Measurements from ENCODE around the gene IL15RA. TPM values are rescaled to one million over a fixed set of nuclear protein-coding genes. Genes with fewer than 3 reads are reported as not detected.
A peak's percentile ranks its signal among the peaks of the same experiment; 100 is the strongest.

Gene IL15RA
- total RNA-seq, 1 experiment from 2014 or later, result 1.9 TPM

DNA sequence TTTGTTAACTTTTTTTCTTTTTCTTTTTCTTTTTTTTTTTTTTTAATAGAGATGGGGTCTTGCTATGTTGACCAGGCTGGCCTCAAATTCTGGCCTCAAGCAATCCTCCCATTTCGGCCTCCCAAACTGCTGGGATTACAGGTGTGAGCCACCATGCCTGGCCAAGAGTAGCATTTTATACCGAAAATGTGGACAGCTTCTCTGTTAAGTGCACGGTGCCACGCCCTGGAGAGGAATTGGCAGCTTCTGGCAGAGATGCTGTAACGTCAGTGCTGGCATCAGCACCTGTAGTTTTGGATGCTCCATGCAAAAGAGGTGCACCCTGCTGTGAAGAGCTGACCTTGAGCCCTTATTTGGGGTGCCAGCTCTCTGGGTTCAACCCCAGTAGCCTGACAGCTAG lies 18.2 kb downstream of the IL15RA start:
- DNase-seq (ENCODE audit: low spot score) (no peak), ATAC-seq (no peak)
- no peak overlapping the region for H3K27ac Mint-ChIP-seq
- H3K27me3 Mint-ChIP-seq (ENCODE audit: low read depth), result no peaks in the 10 kb centered on the region
- H3K36me3 Mint-ChIP-seq, result no peaks in the 10 kb centered on the region
- CTCF ChIA-PET, result interaction anchor here (0.5 to 1.5 kb wide), 3 partner anchors 17 to 443 kb away, joined by 3 read pairs; no protein-coding TSS in a partner anchor
- TF ChIP-seq ZNF121 (CRISPR knock-in tag; IDR thresholded peaks at IDR 0.05), result peak; percentile 71; the same call in 1 of the 2 replicates
- TF ChIP-seq NR2C2 (CRISPR knock-in tag; IDR thresholded peaks at IDR 0.05), result no peak
- TF ChIP-seq ZNF396 (CRISPR knock-in tag; IDR thresholded peaks at IDR 0.05; ENCODE audit: borderline replicate concordance), result no peak
- TF ChIP-seq, protein P1, sequence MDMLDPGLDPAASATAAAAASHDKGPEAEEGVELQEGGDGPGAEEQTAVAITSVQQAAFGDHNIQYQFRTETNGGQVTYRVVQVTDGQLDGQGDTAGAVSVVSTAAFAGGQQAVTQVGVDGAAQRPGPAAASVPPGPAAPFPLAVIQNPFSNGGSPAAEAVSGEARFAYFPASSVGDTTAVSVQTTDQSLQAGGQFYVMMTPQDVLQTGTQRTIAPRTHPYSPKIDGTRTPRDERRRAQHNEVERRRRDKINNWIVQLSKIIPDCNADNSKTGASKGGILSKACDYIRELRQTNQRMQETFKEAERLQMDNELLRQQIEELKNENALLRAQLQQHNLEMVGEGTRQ (CRISPR knock-in tag; IDR thresholded peaks at IDR 0.05), result no peak
- no peaks in the 10 kb centered on the region for H3K9me3 Mint-ChIP-seq
- H3K4me1 Mint-ChIP-seq, result peaks cover 9% of the 10 kb centered on the region
- H3K4me3 Mint-ChIP-seq, result no peak overlapping the region
- POLR2A ChIA-PET, result no interaction called here

DNA sequence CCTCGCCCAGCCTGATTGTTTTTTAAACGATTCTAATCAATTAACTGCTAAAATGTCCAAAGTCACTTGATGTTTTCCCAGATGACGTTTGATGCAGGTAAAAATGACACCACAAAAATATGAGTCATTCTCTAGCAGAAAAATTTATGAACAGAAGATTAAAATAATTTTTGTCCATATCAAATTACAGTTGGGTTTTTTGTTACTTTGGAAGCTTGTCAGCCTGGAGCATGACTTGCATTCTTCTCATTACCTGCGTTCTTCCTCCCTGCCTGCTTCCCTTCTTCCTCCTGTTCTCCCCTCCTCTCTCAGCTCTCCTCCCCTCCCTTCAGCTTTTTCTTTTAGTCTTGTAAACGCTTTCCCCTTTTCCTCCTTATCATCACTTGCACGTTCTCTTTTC lies 18.7 kb downstream of the IL15RA start:
- DNase-seq (ENCODE audit: low spot score) (no peak), ATAC-seq (no peak)
- H3K4me1 Mint-ChIP-seq, result peaks cover 9% of the 10 kb centered on the region
- POLR2A ChIA-PET, result no interaction called here
- H3K9me3 Mint-ChIP-seq, result no peaks in the 10 kb centered on the region
- TF ChIP-seq NFE2L1 (CRISPR knock-in tag; IDR thresholded peaks at IDR 0.05) (0 out of 2 replicates have a peak, but pooled peaks have one; percentile 40), CREB1 (CRISPR knock-in tag; IDR thresholded peaks at IDR 0.05) (no peak)
- H3K27ac Mint-ChIP-seq, result no peak overlapping the region
- H3K36me3 Mint-ChIP-seq, result no peaks in the 10 kb centered on the region
- CTCF ChIA-PET, result interaction anchor here (0.5 to 1.5 kb wide), 4 partner anchors 18 to 443 kb away, joined by 3 to 4 read pairs (median 3); no protein-coding TSS in a partner anchor
- H3K4me3 Mint-ChIP-seq, result no peak overlapping the region
- no peaks in the 10 kb centered on the region for H3K27me3 Mint-ChIP-seq (ENCODE audit: low read depth)

DNA sequence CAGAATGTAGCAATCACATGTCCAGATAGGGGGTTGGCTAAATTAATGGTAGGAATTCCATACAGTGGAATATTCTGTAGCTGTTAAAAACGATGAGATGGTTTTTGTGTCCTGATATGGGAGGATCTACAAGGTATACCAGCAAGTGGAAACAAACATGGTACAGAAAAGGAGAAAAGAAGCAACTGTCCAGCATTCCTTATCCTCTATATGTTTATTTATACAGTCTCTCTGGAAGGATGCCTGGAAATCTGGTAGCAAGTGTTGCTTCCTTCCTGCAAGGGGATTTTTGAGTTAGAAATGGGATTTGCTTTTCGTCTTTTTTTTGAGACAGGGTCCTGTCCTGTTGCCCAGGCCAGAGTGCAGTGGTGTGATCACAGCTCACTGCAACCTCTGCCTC lies 19.3 kb downstream of the IL15RA start:
- H3K36me3 Mint-ChIP-seq, result no peaks in the 10 kb centered on the region
- H3K27me3 Mint-ChIP-seq (ENCODE audit: low read depth), result no peaks in the 10 kb centered on the region
- H3K27ac Mint-ChIP-seq, result peak overlapping the region; percentile 41; the same call in 1 of the 2 replicates
- ChIA-PET POLR2A (no interaction called here), CTCF (interaction anchor here (0.8 to 1.5 kb wide), 2 partner anchors 128 to 444 kb away, joined by 3 to 4 read pairs; no protein-coding TSS in a partner anchor)
- no peak for ATAC-seq
- TF ChIP-seq, protein P2, sequence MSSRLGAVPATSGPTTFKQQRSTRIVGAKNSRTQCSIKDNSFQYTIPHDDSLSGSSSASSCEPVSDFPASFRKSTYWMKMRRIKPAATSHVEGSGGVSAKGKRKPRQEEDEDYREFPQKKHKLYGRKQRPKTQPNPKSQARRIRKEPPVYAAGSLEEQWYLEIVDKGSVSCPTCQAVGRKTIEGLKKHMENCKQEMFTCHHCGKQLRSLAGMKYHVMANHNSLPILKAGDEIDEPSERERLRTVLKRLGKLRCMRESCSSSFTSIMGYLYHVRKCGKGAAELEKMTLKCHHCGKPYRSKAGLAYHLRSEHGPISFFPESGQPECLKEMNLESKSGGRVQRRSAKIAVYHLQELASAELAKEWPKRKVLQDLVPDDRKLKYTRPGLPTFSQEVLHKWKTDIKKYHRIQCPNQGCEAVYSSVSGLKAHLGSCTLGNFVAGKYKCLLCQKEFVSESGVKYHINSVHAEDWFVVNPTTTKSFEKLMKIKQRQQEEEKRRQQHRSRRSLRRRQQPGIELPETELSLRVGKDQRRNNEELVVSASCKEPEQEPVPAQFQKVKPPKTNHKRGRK (CRISPR knock-in tag; IDR thresholded peaks at IDR 0.05; ENCODE audit: borderline replicate concordance), result no peak
- TF ChIP-seq ATF1 (CRISPR knock-in tag; IDR thresholded peaks at IDR 0.05) (no peak), ZNF121 (CRISPR knock-in tag; IDR thresholded peaks at IDR 0.05) (no peak)
- peaks cover 13% of the 10 kb centered on the region for H3K4me1 Mint-ChIP-seq
- H3K9me3 Mint-ChIP-seq, result no peaks in the 10 kb centered on the region
- no peak overlapping the region for H3K4me3 Mint-ChIP-seq
- no peak for DNase-seq (ENCODE audit: low spot score)

DNA sequence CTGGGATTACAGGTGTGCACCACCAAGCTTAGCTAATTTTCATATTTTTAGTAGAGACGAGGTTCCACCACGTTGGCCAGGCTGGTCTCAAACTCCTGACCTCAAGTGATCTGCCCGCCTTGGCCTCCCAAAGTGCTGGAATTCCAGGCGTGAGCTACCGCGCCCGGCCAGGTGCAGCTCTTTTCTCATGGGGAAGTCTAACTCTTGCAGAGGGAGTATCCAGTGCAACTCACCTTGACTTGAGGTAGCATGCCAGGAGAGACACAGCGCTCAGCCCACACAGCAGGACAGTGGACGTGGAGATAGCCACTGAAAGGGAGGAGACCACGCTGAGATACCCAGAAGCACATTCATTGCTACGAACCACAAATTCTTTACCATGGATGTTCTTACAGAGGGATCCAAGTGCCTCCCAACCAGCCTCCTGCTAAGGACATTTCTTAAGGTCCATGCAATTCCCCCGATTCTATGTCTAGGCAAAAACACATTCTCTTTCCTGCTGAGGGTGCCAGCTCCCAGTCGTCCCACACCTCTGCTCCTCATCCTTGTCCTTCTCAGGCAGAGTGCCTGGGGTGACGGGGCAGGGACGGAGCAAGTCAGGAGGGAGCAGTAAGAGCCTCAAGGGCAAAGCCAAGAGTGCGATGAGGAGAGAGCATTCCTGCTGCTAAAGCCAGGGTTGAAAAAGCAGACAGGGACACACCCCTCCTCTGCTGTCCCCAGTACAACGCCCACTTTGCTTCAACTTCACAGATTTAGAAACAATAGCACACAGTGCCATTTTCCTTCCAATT lies 21.0 kb downstream of the IL15RA start:
- Mint-ChIP-seq H3K4me3 (no peak overlapping the region), H3K9me3 (no peaks in the 10 kb centered on the region), H3K27ac (no peak overlapping the region), H3K27me3 (ENCODE audit: low read depth) (no peaks in the 10 kb centered on the region), H3K4me1 (peaks cover 15% of the 10 kb centered on the region), H3K36me3 (no peaks in the 10 kb centered on the region)
- TF ChIP-seq ZNF219 (CRISPR knock-in tag; IDR thresholded peaks at IDR 0.05; ENCODE audit: borderline replicate concordance), result no peak
- ATAC-seq, result no peak
- DNase-seq (ENCODE audit: low spot score), result no peak
- CTCF ChIA-PET, result interaction anchor here (1.3 kb wide), 1 partner anchor 445 kb away, joined by 5 read pairs; no protein-coding TSS in a partner anchor
- POLR2A ChIA-PET, result no interaction called here

DNA sequence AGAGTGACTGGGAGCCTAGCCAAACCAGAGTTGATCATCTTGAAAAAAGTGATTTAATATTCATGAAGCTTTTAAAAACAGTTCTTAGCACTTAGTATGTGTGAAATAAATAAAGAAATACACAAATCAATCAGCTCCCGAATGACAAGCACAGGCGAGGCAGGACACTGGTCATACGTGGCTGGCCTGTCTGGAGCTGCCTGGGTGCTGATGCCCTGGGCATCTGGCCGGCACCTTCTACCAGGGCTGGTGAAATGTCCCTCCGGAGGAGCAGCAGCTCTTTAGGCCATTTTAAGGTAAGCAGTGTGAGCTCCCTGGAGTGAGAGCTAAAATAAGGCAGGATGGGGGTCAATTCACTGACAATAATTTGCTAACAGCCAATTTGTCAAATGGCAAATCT lies 23.7 kb downstream of the IL15RA start:
- CTCF ChIA-PET, result interaction anchor here (0.7 to 4.5 kb wide), 3 partner anchors 60 to 448 kb away, joined by 3 to 16 read pairs (median 3); no protein-coding TSS in a partner anchor
- H3K4me3 Mint-ChIP-seq, result no peak overlapping the region
- H3K27me3 Mint-ChIP-seq (ENCODE audit: low read depth), result no peaks in the 10 kb centered on the region
- no peak overlapping the region for H3K27ac Mint-ChIP-seq
- DNase-seq (ENCODE audit: low spot score) (no peak), ATAC-seq (no peak)
- POLR2A ChIA-PET, result no interaction called here
- H3K9me3 Mint-ChIP-seq, result no peaks in the 10 kb centered on the region
- H3K36me3 Mint-ChIP-seq, result no peaks in the 10 kb centered on the region
- peaks cover 14% of the 10 kb centered on the region for H3K4me1 Mint-ChIP-seq
- TF ChIP-seq, protein P3, sequence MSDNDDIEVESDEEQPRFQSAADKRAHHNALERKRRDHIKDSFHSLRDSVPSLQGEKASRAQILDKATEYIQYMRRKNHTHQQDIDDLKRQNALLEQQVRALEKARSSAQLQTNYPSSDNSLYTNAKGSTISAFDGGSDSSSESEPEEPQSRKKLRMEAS (CRISPR knock-in tag; IDR thresholded peaks at IDR 0.05), result no peak
- TF ChIP-seq, protein P4, sequence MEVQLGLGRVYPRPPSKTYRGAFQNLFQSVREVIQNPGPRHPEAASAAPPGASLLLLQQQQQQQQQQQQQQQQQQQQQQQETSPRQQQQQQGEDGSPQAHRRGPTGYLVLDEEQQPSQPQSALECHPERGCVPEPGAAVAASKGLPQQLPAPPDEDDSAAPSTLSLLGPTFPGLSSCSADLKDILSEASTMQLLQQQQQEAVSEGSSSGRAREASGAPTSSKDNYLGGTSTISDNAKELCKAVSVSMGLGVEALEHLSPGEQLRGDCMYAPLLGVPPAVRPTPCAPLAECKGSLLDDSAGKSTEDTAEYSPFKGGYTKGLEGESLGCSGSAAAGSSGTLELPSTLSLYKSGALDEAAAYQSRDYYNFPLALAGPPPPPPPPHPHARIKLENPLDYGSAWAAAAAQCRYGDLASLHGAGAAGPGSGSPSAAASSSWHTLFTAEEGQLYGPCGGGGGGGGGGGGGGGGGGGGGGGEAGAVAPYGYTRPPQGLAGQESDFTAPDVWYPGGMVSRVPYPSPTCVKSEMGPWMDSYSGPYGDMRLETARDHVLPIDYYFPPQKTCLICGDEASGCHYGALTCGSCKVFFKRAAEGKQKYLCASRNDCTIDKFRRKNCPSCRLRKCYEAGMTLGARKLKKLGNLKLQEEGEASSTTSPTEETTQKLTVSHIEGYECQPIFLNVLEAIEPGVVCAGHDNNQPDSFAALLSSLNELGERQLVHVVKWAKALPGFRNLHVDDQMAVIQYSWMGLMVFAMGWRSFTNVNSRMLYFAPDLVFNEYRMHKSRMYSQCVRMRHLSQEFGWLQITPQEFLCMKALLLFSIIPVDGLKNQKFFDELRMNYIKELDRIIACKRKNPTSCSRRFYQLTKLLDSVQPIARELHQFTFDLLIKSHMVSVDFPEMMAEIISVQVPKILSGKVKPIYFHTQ (CRISPR knock-in tag; IDR thresholded peaks at IDR 0.05), result no peak
- no peak for TF ChIP-seq ZBTB21 (CRISPR knock-in tag; IDR thresholded peaks at IDR 0.05; ENCODE audit: borderline replicate concordance)
- TF ChIP-seq, protein P5, sequence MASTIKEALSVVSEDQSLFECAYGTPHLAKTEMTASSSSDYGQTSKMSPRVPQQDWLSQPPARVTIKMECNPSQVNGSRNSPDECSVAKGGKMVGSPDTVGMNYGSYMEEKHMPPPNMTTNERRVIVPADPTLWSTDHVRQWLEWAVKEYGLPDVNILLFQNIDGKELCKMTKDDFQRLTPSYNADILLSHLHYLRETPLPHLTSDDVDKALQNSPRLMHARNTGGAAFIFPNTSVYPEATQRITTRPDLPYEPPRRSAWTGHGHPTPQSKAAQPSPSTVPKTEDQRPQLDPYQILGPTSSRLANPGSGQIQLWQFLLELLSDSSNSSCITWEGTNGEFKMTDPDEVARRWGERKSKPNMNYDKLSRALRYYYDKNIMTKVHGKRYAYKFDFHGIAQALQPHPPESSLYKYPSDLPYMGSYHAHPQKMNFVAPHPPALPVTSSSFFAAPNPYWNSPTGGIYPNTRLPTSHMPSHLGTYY (CRISPR knock-in tag; IDR thresholded peaks at IDR 0.05), result no peak
- TF ChIP-seq ZNF219 (CRISPR knock-in tag; IDR thresholded peaks at IDR 0.05; ENCODE audit: borderline replicate concordance), result no peak
- TF ChIP-seq GABPB1 (CRISPR knock-in tag; IDR thresholded peaks at IDR 0.05), result no peak
- TF ChIP-seq, protein P6, sequence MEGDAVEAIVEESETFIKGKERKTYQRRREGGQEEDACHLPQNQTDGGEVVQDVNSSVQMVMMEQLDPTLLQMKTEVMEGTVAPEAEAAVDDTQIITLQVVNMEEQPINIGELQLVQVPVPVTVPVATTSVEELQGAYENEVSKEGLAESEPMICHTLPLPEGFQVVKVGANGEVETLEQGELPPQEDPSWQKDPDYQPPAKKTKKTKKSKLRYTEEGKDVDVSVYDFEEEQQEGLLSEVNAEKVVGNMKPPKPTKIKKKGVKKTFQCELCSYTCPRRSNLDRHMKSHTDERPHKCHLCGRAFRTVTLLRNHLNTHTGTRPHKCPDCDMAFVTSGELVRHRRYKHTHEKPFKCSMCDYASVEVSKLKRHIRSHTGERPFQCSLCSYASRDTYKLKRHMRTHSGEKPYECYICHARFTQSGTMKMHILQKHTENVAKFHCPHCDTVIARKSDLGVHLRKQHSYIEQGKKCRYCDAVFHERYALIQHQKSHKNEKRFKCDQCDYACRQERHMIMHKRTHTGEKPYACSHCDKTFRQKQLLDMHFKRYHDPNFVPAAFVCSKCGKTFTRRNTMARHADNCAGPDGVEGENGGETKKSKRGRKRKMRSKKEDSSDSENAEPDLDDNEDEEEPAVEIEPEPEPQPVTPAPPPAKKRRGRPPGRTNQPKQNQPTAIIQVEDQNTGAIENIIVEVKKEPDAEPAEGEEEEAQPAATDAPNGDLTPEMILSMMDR (IDR thresholded peaks at IDR 0.05), result no peak
- TF ChIP-seq JAZF1 (CRISPR knock-in tag; IDR thresholded peaks at IDR 0.05), result no peak

Data from WTC11 (cell line).